Left lung (tissue), 10 donors: Measurements from ENCODE around the gene KIF26A. TPM values are rescaled to one million over a fixed set of nuclear protein-coding genes. Genes with fewer than 3 reads are reported as not detected.

Experiments used
- ATAC-seq: fragments of 200-7000 bp; cut with Tn5 transposase; one replicate; pipeline ENCODE4 v1.9.1; 2020; ENCODE audit warnings: moderate library complexity
- DNase-seq, 4 donors: peaks; one replicate each; pipeline ENCODE4 v3.0.0-alpha.2; 2013 to 2020
- H3K27ac ChIP-seq, 2 donors: fragments of 200-600 bp; sonication (generic) in 1 of 2; one replicate each; pipeline versions ENCODE4 v1.5.0 to v1.8.0; 2020 to 2021
- H3K27me3 ChIP-seq, 2 donors: fragments of 200-600 bp; sonication (generic) in 1 of 2; one replicate each; pipeline versions ENCODE4 v1.5.0 to v1.8.0; 2020 to 2021
- H3K36me3 ChIP-seq, 2 donors: fragments of 200-600 bp; sonication (generic) in 1 of 2; one replicate each; pipeline versions ENCODE4 v1.5.0 to v1.8.0; 2020 to 2021
- H3K4me1 ChIP-seq, 2 donors: fragments of 200-600 bp; one replicate each; pipeline ENCODE4 v1.8.0; 2021
- H3K4me3 ChIP-seq, 2 donors: fragments of 200-600 bp; sonication (generic) in 1 of 2; one replicate each; pipeline versions ENCODE4 v1.5.0 to v1.8.0; 2020 to 2021; ENCODE audit warnings: mild to moderate bottlenecking in 1 of 2
- H3K9me3 ChIP-seq, 2 donors: fragments of 200-600 bp; sonication (generic) in 1 of 2; one replicate each; pipeline versions ENCODE4 v1.5.0 to v1.8.0; 2020 to 2021
- intact Hi-C, 2 donors: fragments of 100-400 bp; cut with DNase I; formaldehyde crosslinking; loops; one replicate each; pipeline versions ENCODE4 v1.11.2 to v1.14.2; 2022
- polyA plus RNA-seq, 6 donors: library from polyadenylated mRNA; unstranded; fragments of 120-200 nt; gene quantifications; one replicate each; pipeline ENCODE4 v1.2.1, GENCODE V29; 2013; ENCODE audit not compliant: insufficient read length in 6 of 6
- total RNA-seq, 2 donors: library from RNA; stranded (reverse); fragmentation: NEBNext Ultra II Directional; extraction: Animal tissue kit (Norgen Biotek cat#: 25700); gene quantifications; one replicate each; pipeline ENCODE4 v1.2.1, GENCODE V29; 2021
- TF ChIP-seq, protein P1 (sequence below), 2 donors: fragments of 200-600 bp; sonication (generic) in 1 of 2; IDR thresholded peaks; one replicate each; pipeline versions ENCODE4 v1.5.0 to v1.8.0; 2021; ENCODE audit warnings: antibody characterized with exemption in 2 of 2
- donor health status: DM: no; HTN: yes; CAD: no.
- donor health status: DM: no; HTN: no; CAD: no.

KIF26A gene
- total and polyA plus RNA-seq, 8 donors = 4.5 to 25.5 (median 14.4) TPM

DNA sequence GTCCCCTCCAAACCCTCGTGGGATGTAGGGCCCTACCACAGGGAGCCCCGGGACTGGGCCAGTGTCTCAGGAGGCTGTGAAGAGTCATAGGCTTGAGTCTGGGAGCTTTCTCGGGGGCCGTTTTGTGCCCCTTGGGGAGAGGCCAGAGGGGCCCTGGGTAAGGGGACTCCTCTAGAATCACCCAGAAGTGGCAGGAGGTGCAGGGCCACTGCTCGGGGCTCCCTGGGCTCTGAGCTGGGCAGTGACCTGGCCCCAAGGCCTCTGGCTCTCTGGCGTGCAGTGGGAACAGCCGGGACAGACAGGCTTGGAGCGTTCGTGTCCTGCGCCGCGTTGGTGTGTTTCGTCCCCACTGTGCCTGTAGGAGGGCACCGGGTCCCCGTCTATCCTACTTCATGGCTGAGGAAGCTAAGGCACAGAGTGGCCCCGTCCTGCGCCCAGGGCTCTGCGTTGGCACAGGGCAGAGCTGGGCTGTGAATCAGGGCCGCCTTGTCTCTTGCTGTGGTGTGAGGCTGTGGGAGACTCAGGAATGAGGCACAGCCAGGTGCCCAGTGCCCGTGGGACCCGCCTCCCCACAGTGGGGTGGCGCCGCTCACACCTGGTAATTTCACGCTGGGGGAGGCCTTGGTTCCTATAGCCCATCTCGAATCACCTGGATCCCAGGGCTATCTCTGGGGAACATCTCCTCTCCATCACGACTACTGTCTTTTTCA is 23.8 kb upstream of the KIF26A start:
- peaks cover 0 to 17% of the 10 kb centered on the region in 2 donors for H3K4me1 ChIP-seq
- TF ChIP-seq, protein P1, sequence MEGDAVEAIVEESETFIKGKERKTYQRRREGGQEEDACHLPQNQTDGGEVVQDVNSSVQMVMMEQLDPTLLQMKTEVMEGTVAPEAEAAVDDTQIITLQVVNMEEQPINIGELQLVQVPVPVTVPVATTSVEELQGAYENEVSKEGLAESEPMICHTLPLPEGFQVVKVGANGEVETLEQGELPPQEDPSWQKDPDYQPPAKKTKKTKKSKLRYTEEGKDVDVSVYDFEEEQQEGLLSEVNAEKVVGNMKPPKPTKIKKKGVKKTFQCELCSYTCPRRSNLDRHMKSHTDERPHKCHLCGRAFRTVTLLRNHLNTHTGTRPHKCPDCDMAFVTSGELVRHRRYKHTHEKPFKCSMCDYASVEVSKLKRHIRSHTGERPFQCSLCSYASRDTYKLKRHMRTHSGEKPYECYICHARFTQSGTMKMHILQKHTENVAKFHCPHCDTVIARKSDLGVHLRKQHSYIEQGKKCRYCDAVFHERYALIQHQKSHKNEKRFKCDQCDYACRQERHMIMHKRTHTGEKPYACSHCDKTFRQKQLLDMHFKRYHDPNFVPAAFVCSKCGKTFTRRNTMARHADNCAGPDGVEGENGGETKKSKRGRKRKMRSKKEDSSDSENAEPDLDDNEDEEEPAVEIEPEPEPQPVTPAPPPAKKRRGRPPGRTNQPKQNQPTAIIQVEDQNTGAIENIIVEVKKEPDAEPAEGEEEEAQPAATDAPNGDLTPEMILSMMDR (IDR thresholded peaks at IDR 0.05) = no peak
- ATAC-seq (no peak), DNase-seq (peak in 1 of 4 donors; percentile 61)
- intact Hi-C loops = no loop called here
- H3K27ac ChIP-seq = no peak overlapping the region
- H3K4me3 ChIP-seq = no peak overlapping the region
- no peaks in the 10 kb centered on the region for H3K36me3 ChIP-seq
- H3K9me3 ChIP-seq = no peaks in the 10 kb centered on the region
- H3K27me3 ChIP-seq = peaks cover 31 to 89% of the 10 kb centered on the region in 2 donors

DNA sequence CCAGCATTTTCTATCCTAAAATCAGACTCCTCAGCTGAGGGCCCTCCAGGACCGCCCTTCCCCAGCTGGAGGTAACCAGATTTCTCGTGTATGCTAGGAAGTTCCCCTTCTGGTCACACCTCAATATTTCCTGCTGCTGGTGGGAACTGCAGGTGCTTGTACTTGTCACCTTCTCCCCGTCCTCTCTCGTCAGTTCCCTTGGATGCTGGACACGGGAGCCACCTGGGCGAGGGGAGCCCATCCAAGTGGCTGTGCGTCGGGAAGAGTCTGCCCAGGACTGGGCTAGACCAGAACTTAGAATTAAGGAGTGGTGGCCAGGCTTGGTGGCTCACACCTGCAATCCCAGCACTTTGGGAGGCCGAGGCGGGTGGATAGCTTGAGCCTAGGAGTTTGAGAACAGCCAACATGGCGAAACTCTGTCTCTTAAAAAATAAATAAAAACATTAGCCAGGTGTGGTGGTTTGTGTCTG is 23.2 kb upstream of the KIF26A start:
- intact Hi-C loops = no loop called here
- peaks cover 0 to 17% of the 10 kb centered on the region in 2 donors for H3K4me1 ChIP-seq
- DNase-seq (peak in 1 of 4 donors; percentile 27), ATAC-seq (no peak)
- H3K4me3 ChIP-seq = no peak overlapping the region
- TF ChIP-seq, protein P1 (IDR thresholded peaks at IDR 0.05) = no peak
- no peaks in the 10 kb centered on the region for H3K36me3 ChIP-seq
- no peak overlapping the region for H3K27ac ChIP-seq
- H3K9me3 ChIP-seq = no peaks in the 10 kb centered on the region
- peaks cover 31 to 95% of the 10 kb centered on the region in 2 donors for H3K27me3 ChIP-seq

DNA sequence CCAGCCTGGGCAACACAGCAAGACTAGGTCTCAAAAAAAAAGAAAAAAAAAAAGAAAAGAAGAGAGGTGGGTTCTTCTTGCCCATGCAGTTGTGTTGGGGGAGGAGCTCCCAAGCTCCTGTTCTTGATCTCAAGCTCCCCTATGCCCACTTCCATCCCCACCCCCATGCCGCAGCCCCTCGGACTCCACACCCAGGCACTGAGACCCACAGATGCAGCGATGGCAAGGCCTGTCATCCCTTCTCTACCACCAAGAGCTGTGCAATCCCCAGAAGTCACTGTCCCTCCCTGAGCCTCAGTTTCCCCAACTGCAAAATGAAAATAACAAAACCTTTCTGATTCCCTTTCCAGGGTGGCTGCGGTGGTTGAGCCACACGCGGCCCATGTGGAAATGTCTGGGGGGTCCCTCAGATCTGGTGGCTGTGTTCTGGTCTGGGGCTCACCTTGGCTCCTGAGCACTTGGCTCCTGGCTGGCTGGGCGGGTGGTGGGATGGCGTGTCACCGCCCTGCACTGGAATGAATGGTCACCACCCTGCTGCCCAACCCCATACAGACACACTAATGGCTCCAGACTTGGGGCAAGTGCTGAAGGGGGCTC is 22.6 kb upstream of the KIF26A start:
- Histone ChIP-seq H3K36me3 (no peaks in the 10 kb centered on the region), H3K4me1 (peaks cover 0 to 17% of the 10 kb centered on the region in 2 donors), H3K4me3 (peak overlapping the region; percentile 42), H3K9me3 (no peaks in the 10 kb centered on the region), H3K27me3 (peaks cover 31 to 99% of the 10 kb centered on the region in 2 donors), H3K27ac (peak overlapping the region in 1 of 2 donors; percentile 73)
- DNase-seq (peak in 1 of 4 donors; percentile 53), ATAC-seq (no peak)
- intact Hi-C loops = no loop called here
- TF ChIP-seq, protein P1 (IDR thresholded peaks at IDR 0.05) = no peak

DNA sequence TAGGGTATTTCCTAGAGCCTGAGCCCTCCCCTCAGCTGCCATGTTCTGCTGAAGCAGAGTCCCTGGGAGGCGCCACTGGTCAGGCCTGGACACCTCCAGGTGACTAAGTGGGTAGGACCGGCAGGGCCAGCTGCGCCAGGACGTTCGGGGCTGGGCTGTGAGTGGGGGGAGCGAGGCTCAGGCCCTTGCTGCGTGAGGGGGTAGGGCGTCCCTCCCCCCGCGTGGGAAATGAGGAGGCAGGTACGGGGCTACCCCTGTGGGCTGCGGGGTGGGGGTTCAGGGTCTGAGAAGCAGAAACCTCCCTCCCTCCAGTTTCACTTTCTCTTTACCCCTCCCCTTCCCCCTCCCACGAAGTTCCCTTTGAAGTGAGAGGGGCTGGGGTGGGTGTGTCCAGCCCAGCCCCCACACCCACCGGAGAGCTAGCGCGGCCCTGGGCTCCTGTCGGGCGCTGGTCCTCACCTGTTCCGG is 22.1 kb upstream of the KIF26A start:
- intact Hi-C loops = no loop called here
- H3K27me3 ChIP-seq = peaks cover 31 to 95% of the 10 kb centered on the region in 2 donors
- peaks cover 0 to 17% of the 10 kb centered on the region in 2 donors for H3K4me1 ChIP-seq
- H3K4me3 ChIP-seq = peak overlapping the region; percentile 42
- DNase-seq = peak in 1 of 4 donors; percentile 80
- peak overlapping the region; percentile 67 to 73 for H3K27ac ChIP-seq
- H3K9me3 ChIP-seq = no peaks in the 10 kb centered on the region
- ATAC-seq = peak; percentile 60
- H3K36me3 ChIP-seq = no peaks in the 10 kb centered on the region
- TF ChIP-seq, protein P1 (IDR thresholded peaks at IDR 0.05) = no peak

DNA sequence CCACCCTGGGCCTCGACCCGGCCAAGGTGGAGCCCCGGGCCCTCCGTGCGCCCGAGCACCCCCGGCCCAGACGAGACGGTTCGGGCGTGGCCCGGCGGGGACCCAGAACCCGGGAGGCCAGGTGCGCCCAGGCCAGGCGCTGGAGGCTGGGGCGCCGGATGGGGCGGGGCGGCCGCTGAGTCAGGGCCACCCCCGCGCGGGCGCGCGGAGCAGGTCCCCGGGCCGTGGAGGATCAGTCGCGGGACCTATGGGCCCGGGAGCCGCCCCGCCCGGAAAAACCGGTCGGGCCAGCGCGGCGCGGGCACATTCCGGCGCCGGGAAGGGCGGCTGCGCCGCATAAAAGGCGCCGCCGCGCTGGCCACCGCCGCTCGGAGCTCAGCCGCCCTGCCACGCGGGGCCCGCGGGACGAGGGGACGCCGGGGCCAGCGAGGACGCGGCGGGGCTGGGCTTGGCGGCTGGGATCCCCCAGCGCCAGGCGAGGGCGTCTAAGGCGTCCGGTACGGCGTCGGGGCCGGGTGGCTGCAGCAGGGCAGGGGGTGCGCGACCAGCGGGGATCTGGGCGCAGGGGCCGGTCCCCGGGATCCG is 21.5 kb upstream of the KIF26A start:
- TF ChIP-seq, protein P1 (IDR thresholded peaks at IDR 0.05) = no peak
- H3K4me1 ChIP-seq = peaks cover 0 to 17% of the 10 kb centered on the region in 2 donors
- H3K4me3 ChIP-seq = peak overlapping the region; percentile 42
- peak overlapping the region; percentile 67 to 73 for H3K27ac ChIP-seq
- H3K9me3 ChIP-seq = no peaks in the 10 kb centered on the region
- intact Hi-C loops = no loop called here
- H3K36me3 ChIP-seq = no peaks in the 10 kb centered on the region
- H3K27me3 ChIP-seq = peaks cover 31 to 90% of the 10 kb centered on the region in 2 donors
- ATAC-seq (peak; percentile 88), DNase-seq (peak in 3 of 4 donors; percentile 49 to 88 (median 71))
